ENCODE measurements around the gene AP1G2. TPM values are rescaled to one million over a fixed set of nuclear protein-coding genes. Genes with fewer than 3 reads are reported as not detected.

The AP1G2 gene
- total RNA-seq, 4 donors from 2014 or later, result 175 to 369 (median 341) TPM

DNA sequence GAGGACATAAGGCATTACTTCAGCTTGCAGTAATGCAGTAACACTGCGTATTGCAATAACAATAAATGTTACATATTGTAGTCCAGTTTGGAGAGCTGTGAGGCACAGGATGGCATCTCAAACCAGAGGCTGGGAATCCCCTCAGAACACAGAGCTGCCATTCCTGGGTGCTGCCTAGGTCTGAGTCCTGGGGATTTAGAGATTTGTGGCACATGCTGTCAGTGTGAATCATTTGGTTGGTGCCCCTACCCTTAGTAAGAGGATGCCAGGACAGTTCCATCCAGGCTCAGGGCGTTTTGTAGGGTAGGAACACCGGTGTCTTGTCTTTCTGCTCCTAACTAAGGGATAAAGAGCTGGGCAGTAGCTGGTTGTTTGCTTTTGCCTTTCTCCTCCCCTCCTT, 38.6 kb downstream of the AP1G2 start:
- H3K27ac ChIP-seq, result no peak overlapping the region
- H3K4me3 ChIP-seq, result no peak overlapping the region
- no peaks in the 10 kb centered on the region for H3K36me3 ChIP-seq
- no peaks in the 10 kb centered on the region for H3K4me1 ChIP-seq
- TF ChIP-seq, protein P1, sequence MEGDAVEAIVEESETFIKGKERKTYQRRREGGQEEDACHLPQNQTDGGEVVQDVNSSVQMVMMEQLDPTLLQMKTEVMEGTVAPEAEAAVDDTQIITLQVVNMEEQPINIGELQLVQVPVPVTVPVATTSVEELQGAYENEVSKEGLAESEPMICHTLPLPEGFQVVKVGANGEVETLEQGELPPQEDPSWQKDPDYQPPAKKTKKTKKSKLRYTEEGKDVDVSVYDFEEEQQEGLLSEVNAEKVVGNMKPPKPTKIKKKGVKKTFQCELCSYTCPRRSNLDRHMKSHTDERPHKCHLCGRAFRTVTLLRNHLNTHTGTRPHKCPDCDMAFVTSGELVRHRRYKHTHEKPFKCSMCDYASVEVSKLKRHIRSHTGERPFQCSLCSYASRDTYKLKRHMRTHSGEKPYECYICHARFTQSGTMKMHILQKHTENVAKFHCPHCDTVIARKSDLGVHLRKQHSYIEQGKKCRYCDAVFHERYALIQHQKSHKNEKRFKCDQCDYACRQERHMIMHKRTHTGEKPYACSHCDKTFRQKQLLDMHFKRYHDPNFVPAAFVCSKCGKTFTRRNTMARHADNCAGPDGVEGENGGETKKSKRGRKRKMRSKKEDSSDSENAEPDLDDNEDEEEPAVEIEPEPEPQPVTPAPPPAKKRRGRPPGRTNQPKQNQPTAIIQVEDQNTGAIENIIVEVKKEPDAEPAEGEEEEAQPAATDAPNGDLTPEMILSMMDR (IDR thresholded peaks at IDR 0.05), result no peak
- TF ChIP-seq POLR2A (IDR thresholded peaks at IDR 0.05), result no peak
- no peak for DNase-seq
- H3K27me3 ChIP-seq, result no peaks in the 10 kb centered on the region
- H3K9me3 ChIP-seq, result no peaks in the 10 kb centered on the region

GRCh38 chr14:23528555-23528954, 39.0 kb downstream of the AP1G2 start:
- Histone ChIP-seq H3K27me3 (no peaks in the 10 kb centered on the region), H3K4me1 (no peaks in the 10 kb centered on the region), H3K36me3 (no peaks in the 10 kb centered on the region), H3K27ac (no peak overlapping the region), H3K4me3 (no peak overlapping the region), H3K9me3 (no peaks in the 10 kb centered on the region)
- no peak for DNase-seq
- TF ChIP-seq, protein P1 (IDR thresholded peaks at IDR 0.05), result no peak
- no peak for TF ChIP-seq POLR2A (IDR thresholded peaks at IDR 0.05)

DNA sequence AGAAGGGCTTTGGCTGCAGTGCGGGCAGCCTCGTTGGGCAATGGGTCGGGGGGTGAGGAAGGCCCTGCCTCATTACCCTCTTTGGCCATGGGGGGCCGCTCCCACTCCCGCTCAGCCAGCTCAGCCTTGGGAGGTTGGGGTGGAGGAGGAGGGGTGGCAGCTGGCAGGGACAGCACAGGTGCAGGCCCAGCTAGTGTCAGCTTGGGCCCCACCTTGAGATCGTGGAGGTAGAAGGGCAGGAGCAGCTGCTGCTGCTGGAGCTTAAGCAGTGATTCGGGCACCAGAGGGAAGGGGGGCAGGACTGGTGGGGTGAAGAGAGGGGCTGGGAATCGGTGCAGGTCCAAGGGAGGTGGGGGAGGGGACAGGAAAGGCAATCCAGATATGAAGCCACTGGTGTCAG, 42.0 kb downstream of the AP1G2 start:
- DNase-seq, result no peak
- Histone ChIP-seq H3K9me3 (no peaks in the 10 kb centered on the region), H3K27ac (no peak overlapping the region), H3K27me3 (no peaks in the 10 kb centered on the region), H3K36me3 (no peaks in the 10 kb centered on the region), H3K4me3 (no peak overlapping the region), H3K4me1 (no peaks in the 10 kb centered on the region)
- TF ChIP-seq, protein P1 (IDR thresholded peaks at IDR 0.05), result no peak
- TF ChIP-seq POLR2A (IDR thresholded peaks at IDR 0.05), result no peak

DNA sequence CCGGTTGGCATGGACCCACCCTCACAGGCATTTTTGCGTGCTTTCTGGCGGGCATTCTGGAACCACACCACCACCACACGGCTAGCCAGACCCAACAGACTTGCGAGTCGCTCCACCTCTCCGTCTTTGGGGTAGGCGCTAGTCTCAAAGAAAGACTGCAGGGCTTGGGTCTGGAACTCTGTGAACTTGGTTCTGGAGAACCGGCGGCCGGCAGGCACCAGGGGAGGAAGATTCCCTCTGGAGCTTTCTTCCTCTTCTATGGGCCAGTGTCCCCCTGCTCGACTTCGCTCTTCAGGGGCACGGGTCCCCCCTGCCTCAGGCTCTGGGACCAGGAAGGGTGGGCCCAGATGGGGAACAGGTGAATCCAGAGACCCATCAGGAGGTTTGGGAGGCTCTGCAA, 42.6 kb downstream of the AP1G2 start:
- Histone ChIP-seq H3K27ac (no peak overlapping the region), H3K9me3 (no peaks in the 10 kb centered on the region), H3K4me3 (no peak overlapping the region), H3K36me3 (no peaks in the 10 kb centered on the region), H3K4me1 (no peaks in the 10 kb centered on the region), H3K27me3 (no peaks in the 10 kb centered on the region)
- no peak for DNase-seq
- TF ChIP-seq, protein P1 (IDR thresholded peaks at IDR 0.05), result no peak
- TF ChIP-seq POLR2A (IDR thresholded peaks at IDR 0.05), result no peak

DNA sequence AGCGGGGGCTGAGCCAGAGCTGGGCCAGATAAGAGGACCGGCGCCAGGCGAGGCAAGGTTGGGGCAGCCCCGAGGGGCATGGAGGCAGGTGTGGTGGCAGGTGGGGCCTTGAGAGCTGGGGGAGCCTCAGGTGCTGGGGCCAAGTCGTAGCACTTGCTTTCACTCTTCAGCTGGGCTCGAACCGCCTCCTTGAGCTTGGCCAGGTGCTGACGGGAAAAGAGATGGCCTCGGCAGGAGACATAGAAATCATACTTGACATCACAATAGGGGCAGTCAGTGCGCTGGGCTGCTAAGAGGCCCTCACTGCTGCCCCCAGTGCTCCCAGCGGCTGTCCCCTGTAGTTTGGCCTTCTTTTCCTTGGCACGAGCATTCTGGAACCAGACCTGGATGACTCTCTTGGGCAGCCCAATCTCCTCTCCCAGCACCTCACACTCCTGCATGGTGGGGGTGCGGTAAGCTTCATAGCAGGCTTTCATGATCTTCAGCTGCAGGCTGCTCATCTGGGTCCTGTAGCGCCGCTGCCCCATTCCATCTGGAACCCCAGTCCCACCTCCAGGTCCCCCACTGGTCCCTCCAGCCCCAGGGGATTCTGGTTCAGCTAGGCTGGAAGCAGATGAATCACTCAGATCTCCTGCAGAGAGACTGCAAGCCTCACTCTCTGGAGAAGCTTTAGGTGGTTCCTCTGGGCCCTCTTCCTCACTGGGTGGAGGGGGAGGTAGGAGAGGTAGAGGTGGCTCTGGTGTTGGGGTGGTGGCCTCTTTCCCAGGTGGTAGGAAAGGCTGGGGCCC, 44.2 kb downstream of the AP1G2 start:
- Histone ChIP-seq H3K4me3 (no peak overlapping the region), H3K27me3 (no peaks in the 10 kb centered on the region), H3K36me3 (no peaks in the 10 kb centered on the region), H3K27ac (no peak overlapping the region), H3K9me3 (no peaks in the 10 kb centered on the region), H3K4me1 (no peaks in the 10 kb centered on the region)
- DNase-seq, result no peak
- no peak for TF ChIP-seq POLR2A (IDR thresholded peaks at IDR 0.05)
- TF ChIP-seq, protein P1 (IDR thresholded peaks at IDR 0.05), result no peak

Data from Peyer's patch (tissue), 4 donors.